Measurements from ENCODE around the gene CEP120. TPM values are rescaled to one million over a fixed set of nuclear protein-coding genes. Genes with fewer than 3 reads are reported as not detected.

Gene CEP120
- total RNA-seq, 2 donors from 2014 or later = 11.7 to 18.2 TPM

DNA sequence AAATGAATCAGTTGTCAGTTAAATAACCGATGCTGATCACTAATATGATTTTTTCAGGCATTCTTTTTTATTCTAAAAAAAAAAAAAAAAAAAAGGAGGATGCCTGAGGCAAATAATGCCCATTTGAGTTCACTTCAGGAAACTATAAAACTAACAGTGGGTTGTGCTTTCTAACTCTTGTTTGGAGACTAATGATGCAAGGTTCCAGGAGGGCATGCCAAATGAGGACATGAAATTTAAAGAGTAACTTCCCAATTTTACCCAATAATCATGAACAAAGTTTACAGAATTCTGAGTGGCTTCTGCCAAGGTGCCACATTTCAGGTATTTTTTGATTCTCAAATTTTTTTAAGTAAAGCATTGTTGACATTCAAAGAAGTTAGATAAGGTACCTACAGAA is 41.0 kb downstream of the CEP120 start:
- no peaks in the 10 kb centered on the region for H3K27me3 ChIP-seq
- intact Hi-C loops (cut with DNase I) = no loop called here
- H3K27ac ChIP-seq = no peak overlapping the region
- no peak overlapping the region for H3K4me3 ChIP-seq
- TF ChIP-seq, protein P1, sequence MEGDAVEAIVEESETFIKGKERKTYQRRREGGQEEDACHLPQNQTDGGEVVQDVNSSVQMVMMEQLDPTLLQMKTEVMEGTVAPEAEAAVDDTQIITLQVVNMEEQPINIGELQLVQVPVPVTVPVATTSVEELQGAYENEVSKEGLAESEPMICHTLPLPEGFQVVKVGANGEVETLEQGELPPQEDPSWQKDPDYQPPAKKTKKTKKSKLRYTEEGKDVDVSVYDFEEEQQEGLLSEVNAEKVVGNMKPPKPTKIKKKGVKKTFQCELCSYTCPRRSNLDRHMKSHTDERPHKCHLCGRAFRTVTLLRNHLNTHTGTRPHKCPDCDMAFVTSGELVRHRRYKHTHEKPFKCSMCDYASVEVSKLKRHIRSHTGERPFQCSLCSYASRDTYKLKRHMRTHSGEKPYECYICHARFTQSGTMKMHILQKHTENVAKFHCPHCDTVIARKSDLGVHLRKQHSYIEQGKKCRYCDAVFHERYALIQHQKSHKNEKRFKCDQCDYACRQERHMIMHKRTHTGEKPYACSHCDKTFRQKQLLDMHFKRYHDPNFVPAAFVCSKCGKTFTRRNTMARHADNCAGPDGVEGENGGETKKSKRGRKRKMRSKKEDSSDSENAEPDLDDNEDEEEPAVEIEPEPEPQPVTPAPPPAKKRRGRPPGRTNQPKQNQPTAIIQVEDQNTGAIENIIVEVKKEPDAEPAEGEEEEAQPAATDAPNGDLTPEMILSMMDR (IDR thresholded peaks at IDR 0.05) = no peak
- no peak for DNase-seq
- H3K4me1 ChIP-seq = no peaks in the 10 kb centered on the region
- H3K36me3 ChIP-seq = no peaks in the 10 kb centered on the region
- no peak overlapping the region for H3K9ac ChIP-seq (ENCODE audit: low read depth in 2 of 2, low read length in 2 of 2)
- H3K9me3 ChIP-seq = no peaks in the 10 kb centered on the region

DNA sequence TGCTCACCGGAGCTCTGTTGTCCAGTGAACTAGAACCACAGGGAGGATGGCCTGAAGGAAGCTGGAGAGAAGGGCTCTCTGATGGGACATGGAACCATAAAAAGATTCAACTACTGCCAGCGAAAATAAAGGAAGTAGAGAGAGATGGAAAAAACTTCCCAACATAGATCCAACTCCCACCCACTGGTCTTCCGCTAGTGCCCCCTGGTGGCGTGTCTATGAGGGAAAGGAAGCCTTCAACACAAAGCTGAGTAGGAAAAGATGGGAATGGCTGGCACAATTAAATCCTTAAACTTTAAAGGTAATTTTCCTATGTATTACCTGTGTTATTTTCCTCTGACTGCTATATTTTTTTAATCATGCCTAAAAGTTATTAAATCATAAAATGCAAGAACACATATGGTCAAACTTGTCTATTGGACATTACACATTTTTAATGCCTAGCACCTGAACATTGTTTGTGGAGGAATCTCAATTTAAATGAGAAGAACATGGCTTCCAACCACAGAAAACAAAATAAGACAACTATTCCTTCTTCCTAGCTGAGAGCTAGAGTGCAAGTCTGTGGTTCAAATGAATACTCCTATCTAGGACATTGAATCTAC is 51.5 kb downstream of the CEP120 start:
- Histone ChIP-seq H3K36me3 (no peaks in the 10 kb centered on the region), H3K27ac (no peak overlapping the region), H3K9ac (ENCODE audit: low read depth in 2 of 2, low read length in 2 of 2) (no peak overlapping the region), H3K9me3 (no peaks in the 10 kb centered on the region), H3K27me3 (no peaks in the 10 kb centered on the region), H3K4me3 (no peak overlapping the region), H3K4me1 (no peaks in the 10 kb centered on the region)
- DNase-seq = peak; percentile 69
- intact Hi-C loops (cut with DNase I) = loop anchor here (10.0 kb wide), 1 partner anchor 477 kb away; no protein-coding TSS in a partner anchor
- TF ChIP-seq, protein P1 (IDR thresholded peaks at IDR 0.05) = peak; percentile 60

DNA sequence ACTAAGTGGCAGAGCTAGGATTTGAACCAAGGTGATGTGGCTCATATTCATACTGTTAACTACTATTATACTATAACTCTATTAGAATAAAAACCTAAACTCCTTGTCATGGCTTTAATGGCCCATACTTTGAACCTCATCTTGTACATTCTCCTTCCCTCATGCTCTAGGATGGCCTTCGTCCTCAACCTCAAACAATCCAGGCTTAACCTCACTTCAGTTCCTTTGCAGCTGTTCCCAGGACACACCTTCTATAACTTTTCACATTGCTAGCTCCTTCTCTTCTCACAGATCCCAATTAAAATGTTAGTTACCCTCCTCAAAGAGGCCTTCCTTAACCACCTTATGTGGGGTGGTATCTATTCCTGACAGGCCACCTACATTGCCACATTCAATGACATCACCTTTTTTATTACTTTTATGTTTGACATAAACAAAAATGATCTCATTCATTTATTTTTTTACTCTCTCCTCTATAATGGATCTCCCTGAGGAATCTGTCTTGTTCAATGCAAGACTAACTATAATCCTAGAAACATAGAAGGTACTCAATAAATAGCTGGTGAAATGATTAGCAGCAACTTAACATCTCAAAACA is 53.7 kb downstream of the CEP120 start:
- H3K9ac ChIP-seq (ENCODE audit: low read depth in 2 of 2, low read length in 2 of 2) = no peak overlapping the region
- no peak overlapping the region for H3K4me3 ChIP-seq
- intact Hi-C loops (cut with DNase I) = no loop called here
- H3K27me3 ChIP-seq = no peaks in the 10 kb centered on the region
- H3K36me3 ChIP-seq = no peaks in the 10 kb centered on the region
- TF ChIP-seq, protein P1 (IDR thresholded peaks at IDR 0.05) = no peak
- H3K9me3 ChIP-seq = no peaks in the 10 kb centered on the region
- no peak for DNase-seq
- no peaks in the 10 kb centered on the region for H3K4me1 ChIP-seq
- no peak overlapping the region for H3K27ac ChIP-seq

DNA sequence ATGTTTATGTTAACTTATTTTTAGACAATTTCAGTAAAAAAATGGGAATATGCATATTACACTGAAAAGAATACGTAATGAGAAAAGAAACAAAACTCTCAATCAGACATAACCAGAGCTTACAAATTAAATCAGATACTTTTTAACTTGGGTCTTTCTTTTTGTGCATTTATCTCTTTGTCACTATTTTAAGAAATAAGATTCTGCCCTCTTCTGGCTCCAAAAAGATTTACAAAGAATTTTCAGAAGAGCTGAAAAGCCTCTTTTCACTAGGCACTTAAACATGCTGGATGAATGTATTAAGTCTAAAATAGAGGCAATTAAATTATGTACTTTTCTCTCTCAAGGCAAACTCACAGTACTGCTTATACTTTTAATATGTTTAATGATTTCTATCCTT is 55.5 kb downstream of the CEP120 start:
- no peak for DNase-seq
- no peak overlapping the region for H3K9ac ChIP-seq (ENCODE audit: low read depth in 2 of 2, low read length in 2 of 2)
- H3K27ac ChIP-seq = no peak overlapping the region
- TF ChIP-seq, protein P1 (IDR thresholded peaks at IDR 0.05) = no peak
- H3K27me3 ChIP-seq = no peaks in the 10 kb centered on the region
- no peak overlapping the region for H3K4me3 ChIP-seq
- H3K4me1 ChIP-seq = no peaks in the 10 kb centered on the region
- no peaks in the 10 kb centered on the region for H3K9me3 ChIP-seq
- intact Hi-C loops (cut with DNase I) = no loop called here
- H3K36me3 ChIP-seq = no peaks in the 10 kb centered on the region

DNA sequence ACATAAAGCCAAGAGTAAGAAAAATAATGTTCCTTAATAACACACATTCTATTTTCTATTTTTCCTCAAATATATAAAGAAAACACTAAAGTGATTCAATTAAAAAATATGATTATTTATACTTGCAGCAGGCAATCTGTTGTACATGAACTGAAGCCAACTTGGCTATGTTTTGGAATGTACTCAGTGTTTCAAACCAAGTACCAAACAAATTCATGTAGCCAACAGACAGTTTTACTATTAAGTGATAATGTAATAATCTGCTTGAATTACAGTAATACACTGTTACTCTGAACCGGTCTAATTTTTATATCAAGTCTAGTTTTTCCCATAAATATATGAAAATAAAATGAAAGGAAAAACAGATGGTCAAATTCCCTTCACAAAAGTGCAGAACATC is 58.0 kb downstream of the CEP120 start:
- H3K9ac ChIP-seq (ENCODE audit: low read depth in 2 of 2, low read length in 2 of 2) = no peak overlapping the region
- no peaks in the 10 kb centered on the region for H3K27me3 ChIP-seq
- H3K9me3 ChIP-seq = no peaks in the 10 kb centered on the region
- intact Hi-C loops (cut with DNase I) = no loop called here
- no peak overlapping the region for H3K4me3 ChIP-seq
- no peaks in the 10 kb centered on the region for H3K4me1 ChIP-seq
- no peak overlapping the region for H3K27ac ChIP-seq
- no peak for DNase-seq
- no peaks in the 10 kb centered on the region for H3K36me3 ChIP-seq
- TF ChIP-seq, protein P1 (IDR thresholded peaks at IDR 0.05) = no peak
